CD1c-positive myeloid dendritic cell (primary cell): Measurements from ENCODE around the gene KIAA0753.
A peak's percentile ranks its signal among the peaks of the same experiment; 100 is the strongest.

ENCODE experiments used
- DNase-seq: peaks from one replicate; pipeline ENCODE4 v3.0.0-alpha.2; 2016; ENCODE audit errors: extremely low spot score

The KIAA0753 gene

GRCh38 chr17:6640536-6641246 lies at the start of gene KIAA0753, which contains the start of gene TXNDC17:
KIAA0753 (minus strand) TSS chr17:6640711; CDS start chr17:6635103, 5,608 bp downstream.
TXNDC17 (plus strand) TSS chr17:6641060; CDS start chr17:6641083, 23 bp downstream.
- peak; percentile 96 for DNase-seq

- DNase-seq, result no peak
Observed at GRCh38 chr17:6688944-6689343, 48.4 kb upstream of the KIAA0753 start.

GRCh38 chr17:6686026-6686425 lies 45.5 kb upstream of the KIAA0753 start:
- no peak for DNase-seq

GRCh38 chr17:6684881-6685767 lies 44.6 kb upstream of the KIAA0753 start:
- DNase-seq, result no peak

- DNase-seq, result no peak
Observed at GRCh38 chr17:6684460-6684783, 43.9 kb upstream of the KIAA0753 start.

GRCh38 chr17:6683730-6684459 lies 43.4 kb upstream of the KIAA0753 start:
- no peak for DNase-seq

- DNase-seq, result no peak
Observed at GRCh38 chr17:6683081-6683684, 42.7 kb upstream of the KIAA0753 start.

GRCh38 chr17:6682339-6682738 lies 41.8 kb upstream of the KIAA0753 start:
- DNase-seq, result no peak

GRCh38 chr17:6681671-6682070 lies 41.2 kb upstream of the KIAA0753 start:
- DNase-seq, result no peak

- DNase-seq, result no peak
Observed at GRCh38 chr17:6681176-6681575, 40.7 kb upstream of the KIAA0753 start.

GRCh38 chr17:6679241-6679640 lies 38.7 kb upstream of the KIAA0753 start:
- no peak for DNase-seq

- DNase-seq, result no peak
Observed at GRCh38 chr17:6677946-6678345, 37.4 kb upstream of the KIAA0753 start.

GRCh38 chr17:6677158-6677831 lies 36.8 kb upstream of the KIAA0753 start:
- no peak for DNase-seq

- no peak for DNase-seq
Observed at GRCh38 chr17:6676802-6677157, 36.3 kb upstream of the KIAA0753 start.

GRCh38 chr17:6675201-6675825 lies 34.8 kb upstream of the KIAA0753 start:
- DNase-seq, result no peak

GRCh38 chr17:6674586-6674985 lies 34.1 kb upstream of the KIAA0753 start:
- no peak for DNase-seq

GRCh38 chr17:6671431-6671830 lies 30.9 kb upstream of the KIAA0753 start:
- DNase-seq, result no peak

- no peak for DNase-seq
Observed at GRCh38 chr17:6670999-6671398, 30.5 kb upstream of the KIAA0753 start.

GRCh38 chr17:6670571-6670970 lies 30.1 kb upstream of the KIAA0753 start:
- no peak for DNase-seq

- no peak for DNase-seq
Observed at GRCh38 chr17:6669479-6670212, 29.1 kb upstream of the KIAA0753 start.
